ENCODE measurements around the gene MNT.
A peak's percentile ranks its signal among the peaks of the same experiment; 100 is the strongest.
"Not testable (repeated sequence)": the region's sequence is repeated elsewhere in the genome, so short reads cannot be mapped to it uniquely, and the experiment has no call there.

MNT gene, protein sequence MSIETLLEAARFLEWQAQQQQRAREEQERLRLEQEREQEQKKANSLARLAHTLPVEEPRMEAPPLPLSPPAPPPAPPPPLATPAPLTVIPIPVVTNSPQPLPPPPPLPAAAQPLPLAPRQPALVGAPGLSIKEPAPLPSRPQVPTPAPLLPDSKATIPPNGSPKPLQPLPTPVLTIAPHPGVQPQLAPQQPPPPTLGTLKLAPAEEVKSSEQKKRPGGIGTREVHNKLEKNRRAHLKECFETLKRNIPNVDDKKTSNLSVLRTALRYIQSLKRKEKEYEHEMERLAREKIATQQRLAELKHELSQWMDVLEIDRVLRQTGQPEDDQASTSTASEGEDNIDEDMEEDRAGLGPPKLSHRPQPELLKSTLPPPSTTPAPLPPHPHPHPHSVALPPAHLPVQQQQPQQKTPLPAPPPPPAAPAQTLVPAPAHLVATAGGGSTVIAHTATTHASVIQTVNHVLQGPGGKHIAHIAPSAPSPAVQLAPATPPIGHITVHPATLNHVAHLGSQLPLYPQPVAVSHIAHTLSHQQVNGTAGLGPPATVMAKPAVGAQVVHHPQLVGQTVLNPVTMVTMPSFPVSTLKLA

DNA sequence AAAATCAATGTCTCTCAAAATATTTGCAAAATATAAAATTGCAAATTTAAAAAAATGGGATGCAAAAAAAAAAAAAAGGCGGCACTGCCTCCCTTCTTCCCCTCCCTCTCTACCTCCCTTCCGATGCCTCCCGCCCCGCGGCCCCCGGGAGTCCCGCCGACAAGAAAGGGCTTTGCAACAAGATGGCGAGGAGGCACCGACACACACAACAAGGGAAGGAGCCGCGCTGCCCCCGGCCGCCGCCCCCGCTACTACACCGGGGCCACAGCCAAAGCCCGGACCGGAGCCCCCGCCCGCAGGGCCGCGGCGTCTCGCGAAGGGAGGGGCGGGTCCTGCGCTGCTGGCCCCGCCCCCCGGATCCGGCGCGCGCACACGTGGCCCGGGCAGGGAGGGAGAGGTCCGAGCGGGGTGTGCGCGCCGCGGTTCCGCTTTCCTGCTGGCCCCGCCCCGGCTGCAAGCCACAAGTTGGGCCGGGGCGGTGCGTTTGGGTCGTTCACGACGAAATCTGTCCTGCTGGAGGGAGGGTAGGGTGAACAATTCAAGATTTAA lies at the start of gene MNT:
Gene MNT, minus strand, starts transcription at position 184 of the 549 bp plus-strand sequence. CDS start 348 bp downstream, outside the sequence.
- peak; percentile 85 for DNase-seq (ENCODE audit: low read depth, low spot score)

DNA sequence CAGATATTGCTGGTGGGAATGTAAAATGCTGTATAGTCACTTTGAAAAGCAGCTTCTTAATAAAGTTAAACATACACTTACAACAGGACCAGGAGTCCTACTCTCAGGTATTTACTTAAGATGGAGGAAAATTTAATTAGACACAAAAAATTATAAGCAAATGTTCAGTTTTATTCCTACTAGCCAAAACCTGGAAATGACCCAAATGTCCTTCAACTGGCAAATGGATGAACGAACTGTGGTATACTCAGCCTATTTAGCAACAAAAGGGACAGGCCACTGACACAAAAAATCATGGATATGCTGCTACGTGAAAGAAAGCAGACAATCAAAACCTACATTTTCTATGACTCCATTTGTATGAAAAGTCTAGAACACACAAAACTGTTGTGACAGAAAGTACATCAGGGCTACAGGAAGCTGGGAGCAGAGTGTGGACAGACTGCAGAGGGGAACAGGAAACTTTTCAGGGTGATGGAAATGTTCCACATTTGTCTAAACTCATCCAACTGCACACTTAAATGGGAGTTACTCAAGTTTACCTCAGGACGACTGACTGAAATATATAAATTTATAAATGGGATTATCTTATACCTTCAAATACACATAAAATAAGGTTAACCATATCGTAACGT lies 49.3 kb upstream of the MNT start:
- DNase-seq (ENCODE audit: low read depth, low spot score), result no peak

DNA sequence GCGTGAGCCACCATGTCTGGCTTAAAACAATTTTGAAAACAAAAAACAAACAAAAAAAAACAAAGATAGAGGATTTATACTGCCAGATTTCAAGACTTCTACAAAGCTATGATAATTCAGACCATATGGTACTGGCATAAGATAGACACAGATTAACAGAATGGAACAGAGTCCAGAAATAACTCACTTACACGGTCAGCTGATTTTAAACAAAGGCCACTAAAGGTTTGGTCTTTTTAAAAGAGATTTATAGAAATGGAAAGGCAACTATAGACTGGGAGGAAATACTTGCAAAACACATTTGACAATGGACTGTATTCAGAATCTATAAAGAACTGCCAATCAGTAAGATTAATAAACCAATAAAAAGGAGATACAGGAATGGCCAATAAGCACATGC lies 48.6 kb upstream of the MNT start:
- no peak for DNase-seq (ENCODE audit: low read depth, low spot score)

DNA sequence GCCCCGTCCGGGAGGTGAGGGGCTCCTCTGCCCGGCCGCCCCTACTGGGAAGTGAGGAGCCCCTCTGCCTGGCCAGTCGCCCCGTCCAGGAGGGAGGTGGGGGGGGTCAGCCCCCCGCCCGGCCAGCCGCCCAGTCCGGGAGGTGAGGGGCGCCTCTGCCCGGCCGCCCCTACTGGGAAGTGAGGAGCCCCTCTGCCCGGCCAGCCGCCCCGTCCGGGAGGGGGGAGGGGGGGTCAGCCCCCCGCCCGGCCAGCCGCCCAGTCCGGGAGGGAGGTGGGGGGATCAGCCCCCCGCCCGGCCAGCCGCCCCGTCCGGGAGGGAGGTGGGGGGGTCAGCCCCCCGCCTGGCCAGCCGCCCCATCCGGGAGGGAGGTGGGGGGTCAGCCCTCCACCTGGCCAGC lies 46.6 kb upstream of the MNT start:
- not testable (repeated sequence) for DNase-seq (ENCODE audit: low read depth, low spot score)

DNA sequence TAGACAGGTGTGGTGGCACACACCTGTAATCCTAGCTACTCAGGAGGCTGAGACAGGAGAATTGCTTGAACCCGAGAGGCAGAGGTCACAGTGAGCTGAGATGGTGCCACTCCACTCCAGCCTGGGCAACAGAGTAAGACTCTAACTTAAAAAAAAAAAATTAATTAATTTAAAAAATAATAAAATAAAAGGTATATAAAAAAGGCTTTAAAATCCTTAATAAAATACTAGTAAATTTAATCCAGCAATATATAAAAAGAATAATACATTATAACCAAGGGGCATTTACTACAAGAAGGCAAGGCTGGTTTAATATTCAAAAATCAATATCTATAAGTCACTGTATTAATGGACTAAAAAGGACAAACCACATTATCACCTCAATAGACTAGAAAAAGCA lies 44.8 kb upstream of the MNT start:
- no peak for DNase-seq (ENCODE audit: low read depth, low spot score)

DNA sequence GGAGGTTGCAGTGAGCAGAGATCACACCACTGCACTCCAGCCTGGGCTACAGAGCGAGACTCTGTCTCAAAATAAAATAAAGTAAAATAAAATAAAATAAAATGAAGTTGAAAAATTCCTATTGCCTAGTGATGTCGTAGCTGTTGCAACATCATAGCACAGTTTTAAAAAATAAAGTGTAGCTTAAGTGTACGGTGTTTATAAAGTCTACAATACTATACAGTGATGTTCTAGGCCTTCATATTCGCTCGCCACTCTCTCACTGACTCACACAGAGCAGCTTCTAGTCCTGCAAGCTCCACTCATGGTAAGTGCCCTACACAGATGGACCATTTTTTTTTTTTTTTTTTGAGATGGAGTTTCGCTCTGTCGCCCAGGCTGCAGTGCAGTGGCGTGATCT lies 43.5 kb upstream of the MNT start:
- no peak for DNase-seq (ENCODE audit: low read depth, low spot score)

DNA sequence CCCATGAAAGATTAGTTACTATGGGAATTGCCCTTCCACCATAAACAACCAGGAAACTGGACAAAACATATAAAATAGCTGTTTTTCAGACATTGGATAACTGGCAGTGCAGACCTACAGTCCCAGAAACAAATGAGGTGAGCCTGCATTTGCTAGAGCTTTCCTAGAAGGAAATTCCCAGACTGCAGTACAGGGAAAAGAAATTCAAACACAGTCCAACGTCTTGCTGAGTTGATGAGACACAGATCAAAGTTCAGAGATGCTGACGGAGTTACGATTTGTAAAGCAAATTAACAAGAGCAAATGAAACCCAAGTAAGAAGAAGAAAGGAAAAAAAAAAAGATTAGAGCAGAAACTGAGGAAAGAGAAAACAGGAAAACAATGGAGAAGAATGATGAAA lies 41.3 kb upstream of the MNT start:
- DNase-seq (ENCODE audit: low read depth, low spot score), result no peak

DNA sequence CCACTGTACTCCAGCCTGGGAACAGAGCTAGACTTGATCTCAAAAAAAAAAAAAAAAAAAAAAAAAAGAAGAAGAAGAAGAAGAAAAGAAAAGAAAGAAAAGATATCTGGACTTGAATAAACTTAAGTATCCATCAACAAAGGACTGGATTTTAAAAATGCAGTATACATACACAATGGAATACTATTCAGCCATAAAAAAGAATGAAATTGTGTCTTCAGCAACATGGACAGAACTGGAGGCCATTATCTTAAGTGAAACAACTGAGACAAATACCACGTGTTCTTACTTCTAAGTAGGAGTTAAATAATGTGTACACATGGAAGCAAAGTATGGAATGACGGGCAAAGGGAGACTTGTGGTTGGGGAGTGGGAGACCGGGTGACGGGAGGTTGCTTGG lies 40.1 kb upstream of the MNT start:
- no peak for DNase-seq (ENCODE audit: low read depth, low spot score)

DNA sequence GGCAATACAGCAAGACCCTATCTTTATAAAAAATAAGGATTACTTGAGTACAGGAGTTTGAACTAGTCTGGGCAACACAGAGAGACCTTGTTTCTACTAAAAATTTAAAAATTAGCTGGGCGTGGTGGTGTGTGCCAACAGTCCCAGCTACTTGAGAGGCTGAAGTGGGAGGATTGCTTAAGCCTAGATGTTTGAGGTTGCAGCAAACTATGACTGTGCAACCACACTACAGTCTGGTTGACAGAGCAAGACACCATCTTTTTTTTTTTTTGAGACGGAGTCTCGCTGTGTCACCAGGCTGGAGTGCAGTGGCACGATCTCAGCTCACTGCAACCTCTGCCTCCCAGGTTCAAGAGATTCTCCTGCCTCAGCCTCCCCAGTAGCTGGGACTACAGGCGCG lies 39.1 kb upstream of the MNT start:
- not testable (repeated sequence) for DNase-seq (ENCODE audit: low read depth, low spot score)

DNA sequence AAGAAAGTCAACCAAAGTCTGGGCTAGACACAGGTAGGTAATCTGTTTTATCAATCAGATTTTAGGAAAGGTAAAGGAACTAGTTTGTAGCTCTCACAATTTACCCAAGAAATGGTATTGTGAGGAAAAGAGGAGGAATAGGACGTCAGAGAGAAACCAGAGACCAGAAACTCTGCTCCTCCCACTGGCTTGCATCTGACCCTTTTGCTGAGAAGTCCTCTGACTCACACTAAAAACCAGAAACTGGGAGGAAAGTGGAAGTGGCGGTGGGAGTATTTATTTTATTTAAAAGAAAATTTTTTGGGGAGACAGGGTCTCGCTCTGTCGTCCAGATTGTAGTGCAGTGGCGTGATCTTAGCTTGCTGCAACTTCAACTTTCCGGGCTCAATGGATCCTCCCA lies 38.0 kb upstream of the MNT start:
- DNase-seq (ENCODE audit: low read depth, low spot score), result no peak

DNA sequence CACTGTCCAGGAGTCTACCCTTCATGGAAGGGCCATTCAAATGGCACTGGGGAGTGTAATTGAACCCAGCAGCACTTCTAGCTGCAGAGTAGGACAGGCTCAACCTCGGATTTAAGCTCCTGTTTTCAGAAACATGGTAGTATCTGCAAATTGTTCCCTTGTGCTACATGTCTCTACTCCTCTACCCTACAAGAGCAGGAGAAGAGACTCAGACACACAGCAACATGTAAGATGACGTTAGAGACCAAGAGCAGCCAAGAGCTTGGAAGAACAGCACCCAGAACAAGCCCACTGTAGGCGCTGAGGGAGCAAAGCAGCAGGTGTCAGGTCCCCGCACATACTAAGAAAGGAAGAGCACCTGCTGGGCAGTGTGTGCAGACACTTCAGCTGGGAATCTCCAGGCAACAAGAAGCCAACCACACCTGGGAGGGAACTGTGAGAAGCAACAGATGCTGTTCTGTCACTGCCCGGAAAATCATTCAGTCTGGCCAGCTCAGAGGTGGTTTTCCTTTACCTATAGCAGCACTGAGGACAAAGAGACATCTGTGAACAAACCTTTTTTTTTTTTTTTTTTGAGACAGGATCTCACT lies 35.6 kb upstream of the MNT start:
- DNase-seq (ENCODE audit: low read depth, low spot score), result no peak

DNA sequence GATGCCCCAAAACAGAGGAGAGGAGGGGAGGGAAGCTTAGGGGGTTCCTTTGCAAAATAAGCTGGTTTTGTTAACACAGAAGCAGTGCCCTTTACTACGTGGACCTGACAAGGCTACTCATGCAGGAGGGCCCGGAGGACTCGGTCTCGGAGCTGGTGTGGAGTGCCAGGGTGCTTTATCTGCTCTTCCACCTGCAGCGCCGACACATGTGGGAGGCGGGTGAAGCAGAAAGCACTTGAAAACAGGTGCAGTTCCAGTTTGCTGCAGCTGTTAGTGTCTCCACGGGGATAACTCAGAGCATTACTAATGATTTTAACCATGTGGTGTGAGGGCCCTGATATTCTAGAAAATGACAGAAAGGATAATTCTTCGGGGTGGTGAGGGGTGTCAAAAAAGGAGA lies 35.0 kb upstream of the MNT start:
- no peak for DNase-seq (ENCODE audit: low read depth, low spot score)

DNA sequence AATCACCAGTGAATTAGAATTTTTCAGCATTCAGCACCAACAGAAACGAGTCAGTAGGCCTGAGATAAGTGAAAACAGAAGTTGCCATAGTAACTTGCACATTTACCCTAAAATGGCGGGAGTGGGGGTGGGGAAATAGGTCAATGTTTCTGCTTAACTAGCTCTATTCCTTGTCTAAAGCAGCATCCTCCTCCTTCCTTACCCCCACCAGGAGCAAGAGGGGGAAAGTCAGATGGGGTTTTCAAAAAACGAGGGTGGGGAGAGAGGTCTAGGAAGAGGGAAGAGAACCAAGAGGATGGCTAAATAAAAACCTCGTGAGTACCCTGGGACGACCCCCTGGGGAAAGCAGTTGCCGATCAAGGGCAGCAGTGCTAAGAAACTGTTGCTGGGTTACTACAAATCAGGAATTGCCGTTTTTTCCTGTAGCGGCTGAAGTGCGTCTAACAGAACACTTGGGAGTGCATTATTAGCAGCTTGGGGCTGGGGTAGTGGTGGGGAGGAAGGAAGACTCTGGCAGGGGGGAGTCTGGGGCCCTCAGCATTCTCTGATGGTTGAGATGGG lies 34.4 kb upstream of the MNT start:
- DNase-seq (ENCODE audit: low read depth, low spot score), result no peak

DNA sequence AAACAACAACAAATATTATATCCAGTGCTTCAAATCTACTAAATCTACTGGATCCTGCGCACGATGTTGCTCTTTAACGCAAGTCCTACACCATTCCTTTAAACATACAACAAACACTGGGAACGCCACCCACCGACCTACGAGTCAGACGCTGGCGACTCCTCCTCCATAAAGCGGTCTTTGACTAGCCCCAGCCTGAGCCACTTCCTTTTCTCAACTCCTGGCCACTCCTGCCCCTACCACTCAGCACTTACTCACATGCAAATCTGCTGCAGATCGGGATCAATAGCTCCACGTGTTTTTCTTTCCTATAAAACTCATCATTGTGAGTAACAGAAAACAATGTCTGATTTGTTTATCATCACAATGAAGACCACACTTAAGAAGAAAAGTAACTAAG lies 32.8 kb upstream of the MNT start:
- DNase-seq (ENCODE audit: low read depth, low spot score), result no peak

DNA sequence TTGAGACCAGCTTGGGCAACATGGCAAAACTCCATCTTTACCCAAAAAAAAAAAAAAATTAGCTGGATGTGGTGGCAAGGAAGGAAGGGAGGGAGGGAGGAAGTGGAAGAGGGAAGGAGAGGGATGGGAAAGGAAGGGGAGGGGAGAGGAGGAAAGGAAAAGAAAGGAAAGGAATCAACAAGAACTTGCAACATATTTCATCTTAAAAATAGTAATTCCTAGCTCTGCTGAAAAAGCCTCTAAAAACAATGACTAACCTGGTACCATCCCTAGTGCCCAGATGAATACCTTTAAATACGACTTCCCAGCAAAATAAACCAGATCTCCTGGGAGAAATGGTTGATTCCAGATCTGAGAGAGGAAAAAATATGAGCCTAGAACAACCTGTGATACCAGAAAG lies 27.1 kb upstream of the MNT start:
- DNase-seq (ENCODE audit: low read depth, low spot score), result no peak

DNA sequence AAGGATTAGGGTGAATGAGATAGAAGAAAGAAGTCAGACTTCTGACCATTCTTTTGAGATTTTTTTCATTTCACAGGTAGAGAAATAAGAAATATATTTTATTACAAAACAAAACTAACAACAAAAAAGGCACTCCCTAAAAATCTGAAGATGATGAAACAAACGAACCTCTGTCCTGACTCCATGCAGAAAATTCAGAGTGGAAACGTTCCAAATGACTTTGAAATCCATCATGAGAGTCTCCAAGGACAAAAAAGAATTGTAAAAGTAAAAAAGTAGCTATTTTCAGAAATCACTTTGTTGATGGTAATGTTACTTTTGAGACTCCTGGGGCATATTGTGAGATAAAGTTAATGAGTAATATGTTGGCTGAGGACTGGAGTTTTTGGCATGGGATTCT lies 26.4 kb upstream of the MNT start:
- DNase-seq (ENCODE audit: low read depth, low spot score), result no peak

DNA sequence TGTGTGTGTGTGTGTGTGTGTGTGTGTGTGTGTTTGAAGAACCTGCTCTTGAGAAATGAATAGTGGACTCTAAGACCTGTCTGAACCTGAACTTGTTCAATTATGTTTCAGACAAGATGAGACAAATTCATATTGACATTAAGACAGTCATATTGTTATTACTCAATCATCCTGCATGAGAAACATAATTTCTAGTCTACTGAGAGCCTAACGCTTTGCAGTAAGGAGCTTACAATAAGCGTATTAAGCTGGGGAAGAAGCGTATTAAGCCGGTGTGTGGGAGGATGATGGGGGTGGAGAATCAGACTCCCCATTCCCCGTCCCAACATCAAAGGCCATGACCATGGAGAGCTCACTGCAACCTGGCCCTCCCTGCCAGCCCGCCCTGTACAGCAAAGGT lies 22.4 kb upstream of the MNT start:
- DNase-seq (ENCODE audit: low read depth, low spot score), result no peak

DNA sequence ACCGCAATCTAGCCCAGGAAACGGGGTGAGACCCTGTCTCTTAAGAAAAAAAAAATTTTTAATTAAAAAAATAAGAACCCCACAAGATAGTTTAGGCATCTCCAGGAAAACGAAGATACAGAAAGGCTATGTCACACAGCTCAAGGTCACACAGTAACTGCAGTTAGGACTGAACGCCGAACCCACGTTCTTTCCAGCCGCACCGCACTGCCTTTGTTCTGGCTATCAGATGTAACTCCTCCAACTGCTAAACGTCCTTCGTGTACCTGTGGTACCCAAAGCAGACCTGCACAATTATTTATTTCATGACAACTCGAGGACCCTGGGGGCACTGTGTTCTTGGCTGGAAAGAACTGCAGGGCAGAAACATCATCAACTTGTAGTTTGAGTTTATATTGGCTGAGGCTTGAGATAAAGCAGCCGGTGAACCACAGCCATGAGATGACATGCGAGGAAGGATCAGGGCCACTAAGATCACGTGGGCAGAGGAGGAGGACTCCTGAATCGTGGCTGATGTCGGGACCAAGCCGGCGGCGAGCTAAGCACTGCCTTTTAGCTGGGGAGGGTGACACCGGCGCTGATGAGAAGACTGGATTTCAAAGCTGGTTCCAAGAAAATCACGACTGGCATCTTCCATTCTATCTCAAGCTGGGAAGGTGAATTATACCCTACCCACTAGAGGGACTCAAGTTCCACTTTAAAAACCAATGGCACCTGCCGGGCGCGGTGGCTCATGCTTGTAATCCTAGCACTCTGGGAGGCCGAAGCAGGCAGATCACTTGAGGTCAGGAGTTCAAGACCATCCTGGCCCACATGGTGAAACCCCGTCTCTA lies 20.7 kb upstream of the MNT start:
- no peak for DNase-seq (ENCODE audit: low read depth, low spot score)

DNA sequence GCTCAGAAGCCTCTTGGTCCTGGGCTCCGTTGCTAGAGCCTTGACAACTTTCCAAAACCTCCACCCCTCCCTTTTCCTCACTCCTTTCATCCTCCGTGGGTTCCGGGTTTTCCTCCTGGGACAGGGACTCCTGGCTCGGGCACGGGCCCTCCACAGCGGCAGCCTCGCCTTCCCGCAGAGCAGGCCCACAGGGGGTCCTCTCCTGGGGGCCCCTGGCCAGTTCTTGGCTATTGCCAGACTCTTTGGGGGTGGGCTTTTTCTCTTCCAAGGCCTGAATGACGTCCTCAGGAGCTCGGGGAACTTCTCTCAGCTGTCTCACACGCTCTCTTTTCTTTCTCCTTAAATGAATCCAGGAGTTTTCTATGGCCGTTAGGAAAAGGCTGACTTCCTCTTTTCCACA lies 19.3 kb upstream of the MNT start:
- no peak for DNase-seq (ENCODE audit: low read depth, low spot score)

DNA sequence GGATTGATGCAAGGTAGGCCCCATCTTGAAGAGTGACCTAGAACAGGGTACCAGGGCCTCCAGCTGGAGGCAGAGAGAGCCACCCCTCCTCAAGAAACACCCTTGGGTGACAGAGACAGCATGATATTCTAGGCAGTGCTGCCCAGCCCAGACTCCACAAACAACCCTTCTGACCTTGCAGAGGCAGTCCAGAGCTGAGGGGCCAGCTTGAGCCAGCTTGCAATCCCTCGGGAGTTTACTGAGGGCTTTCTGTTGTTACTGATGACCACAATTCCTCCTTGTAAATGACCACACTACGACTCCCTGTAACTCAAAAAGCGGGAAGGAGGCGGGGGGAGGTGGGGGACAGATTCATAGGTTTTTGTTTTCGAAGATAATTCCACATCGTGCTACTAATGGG lies 18.6 kb upstream of the MNT start:
- DNase-seq (ENCODE audit: low read depth, low spot score), result no peak

DNA sequence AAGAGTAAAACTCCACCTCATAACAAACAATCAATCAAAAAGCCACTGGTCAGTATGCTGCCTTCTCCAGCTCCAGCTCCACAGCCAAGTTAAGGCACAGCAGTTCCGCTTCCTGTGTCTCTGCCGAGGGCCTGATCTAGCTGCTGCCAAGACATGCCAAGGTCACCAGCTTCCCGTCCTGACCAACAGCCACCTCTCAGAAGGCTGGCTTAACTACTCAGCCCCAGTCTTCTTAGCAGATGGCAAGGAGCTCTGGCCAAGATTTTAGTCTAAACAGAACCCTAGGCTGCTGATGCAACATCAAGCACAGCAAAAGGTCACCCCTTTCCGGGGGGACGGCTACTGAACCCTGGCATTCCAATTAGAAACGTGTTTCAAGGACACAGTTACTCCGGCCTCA lies 17.7 kb upstream of the MNT start:
- no peak for DNase-seq (ENCODE audit: low read depth, low spot score)

All from activated CD4-positive, CD25-positive, alpha-beta regulatory T cell treated with anti-CD3 and anti-CD28 coated beads, Interleukin-2, amount 50 U/mL, for 16 hours (primary cell).